NCI-H146 treated with DMSO at 0.1 percent for 48 hours (cell line): ENCODE data around the gene MMP17.

Source experiments
- DNase-seq: peaks from one replicate; lab custom pipeline; 2025; ENCODE audit not compliant: unreplicated experiment; lab: John Stamatoyannopoulos, UW

Gene MMP17

GRCh38 chr12:131892711-131893604 lies 64.8 kb downstream of the MMP17 start:
- DNase-seq = no peak

GRCh38 chr12:131893605-131894312 lies 65.6 kb downstream of the MMP17 start:
- DNase-seq = no peak

GRCh38 chr12:131894313-131894860 lies 66.2 kb downstream of the MMP17 start, which contains the start of gene ULK1:
TSS of gene ULK1 (plus strand) at chr12:131894622. CDS start at chr12:131895002, 380 bp downstream.
- peak; percentile 67 for DNase-seq

GRCh38 chr12:131894981-131895639 lies 66.9 kb downstream of the MMP17 start:
- DNase-seq = no peak

- DNase-seq = no peak
Observed at GRCh38 chr12:131895640-131896079, 67.5 kb downstream of the MMP17 start.

- DNase-seq = peak; percentile 71
Observed at GRCh38 chr12:131896080-131896810, 68.1 kb downstream of the MMP17 start.

GRCh38 chr12:131896811-131897270 lies 68.6 kb downstream of the MMP17 start:
- no peak for DNase-seq

- DNase-seq = no peak
Observed at GRCh38 chr12:131897276-131897675, 69.1 kb downstream of the MMP17 start.

GRCh38 chr12:131897875-131898274 lies 69.7 kb downstream of the MMP17 start:
- no peak for DNase-seq

- DNase-seq = no peak
Observed at GRCh38 chr12:131900397-131900796, 72.2 kb downstream of the MMP17 start.
